SK-N-SH treated with all-trans-retinoic acid at 6 μM for 48 hours (cell line): ENCODE results near the gene STMN3.

ENCODE experiments used
- ATAC-seq: fragments of 200-7000 bp; cut with Tn5 transposase; 3 replicates; pipeline ENCODE4 v1.9.1; 2020; ENCODE audit warnings: mild to moderate bottlenecking, moderate library complexity
- ARNTL ChIP-seq: fragments of 450-650 bp; formaldehyde crosslinking; IDR thresholded peaks from 2 replicates; pipeline ENCODE4 v1.5.0; 2020; ENCODE audit warnings: low read depth, mild to moderate bottlenecking, moderate library complexity, borderline replicate concordance
- BACH2 ChIP-seq: fragments of 250-450 bp; sonication (Bioruptor Pico); IDR thresholded peaks from 2 replicates; pipeline ENCODE4 v1.9.0; 2021; ENCODE audit warnings: mild to moderate bottlenecking, borderline replicate concordance
- CSDC2 ChIP-seq: fragments of 250-450 bp; sonication (Bioruptor Pico); IDR thresholded peaks from 2 replicates; pipeline ENCODE4 v1.5.0; 2020; ENCODE audit warnings: mild to moderate bottlenecking, moderate library complexity
- CSRNP3 ChIP-seq: fragments of 250-450 bp; sonication (Bioruptor Pico); IDR thresholded peaks from 2 replicates; pipeline ENCODE4 v1.5.1; 2021; ENCODE audit warnings: mild to moderate bottlenecking, moderate library complexity
- ESRRG ChIP-seq: fragments of 250-450 bp; sonication (Bioruptor Pico); IDR thresholded peaks from 2 replicates; pipeline ENCODE4 v1.6.1; 2021; ENCODE audit warnings: mild to moderate bottlenecking
- GLIS3 ChIP-seq: fragments of 250-450 bp; sonication (Bioruptor Pico); IDR thresholded peaks from 2 replicates; pipeline ENCODE4 v1.5.0; 2020; ENCODE audit warnings: mild to moderate bottlenecking, moderate library complexity
- ISL1 ChIP-seq: fragments of 250-450 bp; sonication (Bioruptor Pico); IDR thresholded peaks from 2 replicates; pipeline ENCODE4 v2.1.2; 2022; ENCODE audit warnings: mild to moderate bottlenecking, moderate library complexity
- OSR1 ChIP-seq: fragments of 250-450 bp; sonication (Bioruptor Pico); IDR thresholded peaks from 2 replicates; pipeline ENCODE4 v1.8.0; 2022; ENCODE audit warnings: moderate library complexity, mild to moderate bottlenecking, inconsistent platforms
- PATZ1 ChIP-seq: fragments of 250-450 bp; sonication (Bioruptor Pico); IDR thresholded peaks from 2 replicates; pipeline ENCODE4 v1.8.0; 2020; ENCODE audit warnings: mild to moderate bottlenecking, moderate library complexity, borderline replicate concordance
- PPARA ChIP-seq: fragments of 250-450 bp; sonication (Bioruptor Pico); IDR thresholded peaks from 2 replicates; pipeline ENCODE4 v1.5.0; 2020; ENCODE audit warnings: mild to moderate bottlenecking, borderline replicate concordance
- RARB ChIP-seq: fragments of 250-450 bp; sonication (Bioruptor Pico); IDR thresholded peaks from 2 replicates; pipeline ENCODE4 v1.8.0; 2021; ENCODE audit warnings: mild to moderate bottlenecking, moderate library complexity
- SNAI2 ChIP-seq: fragments of 250-450 bp; sonication (Bioruptor Pico); IDR thresholded peaks from 2 replicates; pipeline ENCODE4 v1.5.0; 2020; ENCODE audit warnings: mild to moderate bottlenecking, moderate library complexity
- TCF4 ChIP-seq: fragments of 250-450 bp; sonication (Bioruptor Pico); IDR thresholded peaks from 2 replicates; pipeline ENCODE4 v1.8.0; 2021; ENCODE audit warnings: mild to moderate bottlenecking, moderate library complexity, borderline replicate concordance
- TOX ChIP-seq: fragments of 250-450 bp; sonication (Bioruptor Pico); IDR thresholded peaks from 2 replicates; pipeline ENCODE4 v1.8.0; 2021; ENCODE audit warnings: mild to moderate bottlenecking, moderate library complexity, borderline replicate concordance
- ZC3H10 ChIP-seq: fragments of 250-450 bp; sonication (Bioruptor Pico); IDR thresholded peaks from 2 replicates; pipeline ENCODE4 v1.5.1; 2021; ENCODE audit warnings: mild to moderate bottlenecking, moderate library complexity
- ZFP3 ChIP-seq: fragments of 250-450 bp; sonication (Bioruptor Pico); IDR thresholded peaks from 2 replicates; pipeline ENCODE4 v1.5.0; 2020; ENCODE audit warnings: mild to moderate bottlenecking, moderate library complexity
- ZNF565 ChIP-seq: fragments of 450-650 bp; formaldehyde crosslinking; conservative IDR thresholded peaks from 2 replicates; pipeline ENCODE4 v1.5.0; 2020; ENCODE audit warnings: low read depth, mild to moderate bottlenecking, moderate library complexity
- ZNF70 ChIP-seq: fragments of 450-650 bp; formaldehyde crosslinking; IDR thresholded peaks from 2 replicates; pipeline ENCODE4 v1.5.0; 2020; ENCODE audit warnings: mild to moderate bottlenecking, moderate library complexity
- ZNF8 ChIP-seq: fragments of 450-650 bp; formaldehyde crosslinking; IDR thresholded peaks from 2 replicates; pipeline ENCODE4 v1.5.0; 2020; ENCODE audit warnings: mild to moderate bottlenecking, moderate library complexity
- TF ChIP-seq, protein P1 (sequence below): fragments of 250-450 bp; sonication (Bioruptor Pico); IDR thresholded peaks from 2 replicates; pipeline ENCODE4 v1.5.0; 2020; ENCODE audit warnings: mild to moderate bottlenecking, moderate library complexity
- TF ChIP-seq, protein P2 (sequence below): fragments of 250-450 bp; sonication (Bioruptor Pico); IDR thresholded peaks from 2 replicates; pipeline ENCODE4 v1.8.0; 2021; ENCODE audit warnings: low read depth, mild to moderate bottlenecking, moderate library complexity, borderline replicate concordance
- TF ChIP-seq, protein P3 (sequence below): fragments of 250-450 bp; sonication (Bioruptor Pico); IDR thresholded peaks from 2 replicates; pipeline ENCODE4 v1.5.1; 2020; ENCODE audit warnings: low read depth, mild to moderate bottlenecking, moderate library complexity

Gene STMN3

DNA sequence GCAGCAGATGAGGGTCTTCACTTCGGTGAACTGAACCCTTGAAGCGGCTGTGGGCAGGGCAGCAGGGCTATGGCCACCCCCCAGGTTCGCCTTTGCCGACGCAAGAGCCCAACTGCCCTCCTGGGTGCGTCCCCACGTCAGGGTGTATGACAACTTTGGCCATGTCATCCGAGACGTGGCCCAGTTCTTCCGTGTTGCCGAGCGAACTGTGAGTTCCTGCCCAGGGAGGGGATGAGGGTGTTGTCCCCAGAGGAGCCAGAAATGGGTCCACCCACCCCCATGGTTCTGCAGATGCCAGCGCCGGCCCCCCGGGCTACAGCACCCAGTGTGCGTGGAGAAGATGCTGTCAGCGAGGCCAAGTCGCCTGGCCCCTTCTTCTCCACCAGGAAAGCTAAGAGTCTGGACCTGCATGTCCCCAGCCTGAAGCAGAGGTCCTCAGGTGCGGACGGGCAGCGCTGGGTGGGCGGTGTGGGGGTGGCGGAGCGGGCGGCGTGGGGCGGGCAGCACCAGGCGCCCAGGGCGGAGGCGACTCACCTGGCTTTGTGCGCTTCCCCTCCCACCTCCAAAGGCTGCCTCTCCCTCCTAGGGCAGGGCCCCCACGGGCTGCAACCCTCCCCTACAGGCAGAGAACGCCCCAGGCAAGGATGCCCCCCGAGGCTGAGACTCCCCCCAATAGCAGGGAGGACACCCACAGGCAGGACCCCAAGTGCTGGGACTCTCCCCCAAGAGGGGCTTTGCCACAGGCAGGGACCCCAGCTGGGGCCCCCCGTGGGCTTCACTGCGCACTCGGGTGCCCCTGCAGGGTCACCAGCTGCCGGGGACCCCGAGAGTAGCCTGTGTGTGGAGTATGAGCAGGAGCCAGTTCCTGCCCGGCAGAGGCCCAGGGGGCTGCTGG, 37.0 kb upstream of the STMN3 start:
- no peak for ATAC-seq

GRCh38 chr20:63689046-63690002, 36.1 kb upstream of the STMN3 start:
- TF ChIP-seq ZFP3 (CRISPR knock-in tag): no peak
- ATAC-seq: no peak

More for the DNA sequence above, 37.0 kb upstream of the STMN3 start:
- TF ChIP-seq CSRNP3 (CRISPR knock-in tag) (no peak), ESRRG (CRISPR knock-in tag) (no peak)

- TF ChIP-seq ZNF70 (no peak), PPARA (no peak), ZFP3 (CRISPR knock-in tag) (no peak), PATZ1 (CRISPR knock-in tag) (no peak), GLIS3 (CRISPR knock-in tag) (no peak), OSR1 (CRISPR knock-in tag) (no peak), BACH2 (CRISPR knock-in tag) (no peak), ZNF8 (CRISPR knock-in tag) (no peak), TCF4 (CRISPR knock-in tag) (no peak), TOX (CRISPR knock-in tag) (no peak), ZC3H10 (CRISPR knock-in tag) (no peak), ZNF565 (CRISPR knock-in tag) (no peak)
- TF ChIP-seq, protein P1, sequence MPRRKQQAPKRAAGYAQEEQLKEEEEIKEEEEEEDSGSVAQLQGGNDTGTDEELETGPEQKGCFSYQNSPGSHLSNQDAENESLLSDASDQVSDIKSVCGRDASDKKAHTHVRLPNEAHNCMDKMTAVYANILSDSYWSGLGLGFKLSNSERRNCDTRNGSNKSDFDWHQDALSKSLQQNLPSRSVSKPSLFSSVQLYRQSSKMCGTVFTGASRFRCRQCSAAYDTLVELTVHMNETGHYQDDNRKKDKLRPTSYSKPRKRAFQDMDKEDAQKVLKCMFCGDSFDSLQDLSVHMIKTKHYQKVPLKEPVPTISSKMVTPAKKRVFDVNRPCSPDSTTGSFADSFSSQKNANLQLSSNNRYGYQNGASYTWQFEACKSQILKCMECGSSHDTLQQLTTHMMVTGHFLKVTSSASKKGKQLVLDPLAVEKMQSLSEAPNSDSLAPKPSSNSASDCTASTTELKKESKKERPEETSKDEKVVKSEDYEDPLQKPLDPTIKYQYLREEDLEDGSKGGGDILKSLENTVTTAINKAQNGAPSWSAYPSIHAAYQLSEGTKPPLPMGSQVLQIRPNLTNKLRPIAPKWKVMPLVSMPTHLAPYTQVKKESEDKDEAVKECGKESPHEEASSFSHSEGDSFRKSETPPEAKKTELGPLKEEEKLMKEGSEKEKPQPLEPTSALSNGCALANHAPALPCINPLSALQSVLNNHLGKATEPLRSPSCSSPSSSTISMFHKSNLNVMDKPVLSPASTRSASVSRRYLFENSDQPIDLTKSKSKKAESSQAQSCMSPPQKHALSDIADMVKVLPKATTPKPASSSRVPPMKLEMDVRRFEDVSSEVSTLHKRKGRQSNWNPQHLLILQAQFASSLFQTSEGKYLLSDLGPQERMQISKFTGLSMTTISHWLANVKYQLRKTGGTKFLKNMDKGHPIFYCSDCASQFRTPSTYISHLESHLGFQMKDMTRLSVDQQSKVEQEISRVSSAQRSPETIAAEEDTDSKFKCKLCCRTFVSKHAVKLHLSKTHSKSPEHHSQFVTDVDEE (CRISPR knock-in tag): no peak
- ATAC-seq: no peak
Observed at GRCh38 chr20:63688228-63689045, 35.2 kb upstream of the STMN3 start.

DNA sequence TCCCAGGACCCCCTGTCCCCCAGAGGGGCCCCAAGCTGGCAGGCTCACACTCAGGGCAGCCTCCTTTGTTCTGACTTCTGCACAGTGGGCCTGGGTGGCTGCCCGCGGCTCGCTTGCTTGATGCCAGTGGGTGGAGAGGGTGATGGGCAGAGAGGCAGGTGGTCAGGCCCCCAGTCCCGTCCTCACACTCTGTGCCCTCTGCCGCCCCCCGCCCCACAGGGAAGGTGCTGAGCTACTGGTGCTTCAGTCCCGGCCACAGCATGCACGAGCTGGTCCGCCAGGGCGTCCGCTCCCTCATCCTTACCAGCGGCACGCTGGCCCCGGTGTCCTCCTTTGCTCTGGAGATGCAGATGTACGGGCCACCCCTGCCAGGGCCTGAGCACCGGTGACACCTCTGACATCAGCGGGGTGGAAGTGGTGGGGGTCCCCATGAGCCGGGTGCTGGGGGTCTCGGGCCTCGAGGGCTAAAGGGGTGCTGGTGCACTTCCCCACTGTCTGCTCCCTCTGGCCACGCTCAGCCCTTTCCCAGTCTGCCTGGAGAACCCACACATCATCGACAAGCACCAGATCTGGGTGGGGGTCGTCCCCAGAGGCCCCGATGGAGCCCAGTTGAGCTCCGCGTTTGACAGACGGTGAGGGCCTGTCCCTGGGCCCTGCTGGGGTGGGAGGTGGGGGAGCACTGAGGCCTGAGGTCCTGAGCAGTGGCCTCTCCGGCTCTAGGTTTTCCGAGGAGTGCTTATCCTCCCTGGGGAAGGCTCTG, 34.4 kb upstream of the STMN3 start:
- ATAC-seq: no peak
- TF ChIP-seq PPARA (no peak), ZFP3 (CRISPR knock-in tag) (no peak), SNAI2 (CRISPR knock-in tag) (no peak), TCF4 (CRISPR knock-in tag) (no peak), ZNF565 (CRISPR knock-in tag) (no peak), ARNTL (CRISPR knock-in tag) (no peak), OSR1 (CRISPR knock-in tag) (no peak), GLIS3 (CRISPR knock-in tag) (no peak), BACH2 (CRISPR knock-in tag) (no peak), ZNF70 (no peak), CSDC2 (CRISPR knock-in tag) (no peak), RARB (CRISPR knock-in tag) (no peak), TOX (CRISPR knock-in tag) (no peak), ISL1 (CRISPR knock-in tag) (no peak)
- TF ChIP-seq, protein P2, sequence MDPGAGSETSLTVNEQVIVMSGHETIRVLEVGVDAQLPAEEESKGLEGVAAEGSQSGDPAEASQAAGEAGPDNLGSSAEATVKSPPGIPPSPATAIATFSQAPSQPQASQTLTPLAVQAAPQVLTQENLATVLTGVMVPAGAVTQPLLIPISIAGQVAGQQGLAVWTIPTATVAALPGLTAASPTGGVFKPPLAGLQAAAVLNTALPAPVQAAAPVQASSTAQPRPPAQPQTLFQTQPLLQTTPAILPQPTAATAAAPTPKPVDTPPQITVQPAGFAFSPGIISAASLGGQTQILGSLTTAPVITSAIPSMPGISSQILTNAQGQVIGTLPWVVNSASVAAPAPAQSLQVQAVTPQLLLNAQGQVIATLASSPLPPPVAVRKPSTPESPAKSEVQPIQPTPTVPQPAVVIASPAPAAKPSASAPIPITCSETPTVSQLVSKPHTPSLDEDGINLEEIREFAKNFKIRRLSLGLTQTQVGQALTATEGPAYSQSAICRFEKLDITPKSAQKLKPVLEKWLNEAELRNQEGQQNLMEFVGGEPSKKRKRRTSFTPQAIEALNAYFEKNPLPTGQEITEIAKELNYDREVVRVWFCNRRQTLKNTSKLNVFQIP: no peak
- TF ChIP-seq, protein P3, sequence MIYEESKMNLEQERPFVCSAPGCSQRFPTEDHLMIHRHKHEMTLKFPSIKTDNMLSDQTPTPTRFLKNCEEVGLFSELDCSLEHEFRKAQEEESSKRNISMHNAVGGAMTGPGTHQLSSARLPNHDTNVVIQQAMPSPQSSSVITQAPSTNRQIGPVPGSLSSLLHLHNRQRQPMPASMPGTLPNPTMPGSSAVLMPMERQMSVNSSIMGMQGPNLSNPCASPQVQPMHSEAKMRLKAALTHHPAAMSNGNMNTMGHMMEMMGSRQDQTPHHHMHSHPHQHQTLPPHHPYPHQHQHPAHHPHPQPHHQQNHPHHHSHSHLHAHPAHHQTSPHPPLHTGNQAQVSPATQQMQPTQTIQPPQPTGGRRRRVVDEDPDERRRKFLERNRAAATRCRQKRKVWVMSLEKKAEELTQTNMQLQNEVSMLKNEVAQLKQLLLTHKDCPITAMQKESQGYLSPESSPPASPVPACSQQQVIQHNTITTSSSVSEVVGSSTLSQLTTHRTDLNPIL: no peak
